Measurements from ENCODE around the gene GRK5.

The GRK5 gene

GRCh38 chr10:119183664-119184412, 23.5 kb upstream of the GRK5 start:
- TF ChIP-seq CTCF (conservative IDR thresholded peaks at IDR 0.05; ENCODE audit: low read depth, low read length): no peak
- no peak overlapping the region for H3K4me3 ChIP-seq (ENCODE audit: low read depth, low read length)
- DNase-seq (ENCODE audit: low read depth): no peak

GRCh38 chr10:119189811-119190282, 17.5 kb upstream of the GRK5 start:
- no peak overlapping the region for H3K4me3 ChIP-seq (ENCODE audit: low read depth, low read length)
- DNase-seq (ENCODE audit: low read depth): peak; percentile 94
- TF ChIP-seq CTCF (conservative IDR thresholded peaks at IDR 0.05; ENCODE audit: low read depth, low read length): no peak

GRCh38 chr10:119190353-119190752, 17.0 kb upstream of the GRK5 start:
- no peak overlapping the region for H3K4me3 ChIP-seq (ENCODE audit: low read depth, low read length)
- DNase-seq (ENCODE audit: low read depth): peak; percentile 96
- TF ChIP-seq CTCF (conservative IDR thresholded peaks at IDR 0.05; ENCODE audit: low read depth, low read length): no peak

GRCh38 chr10:119190954-119191785, 16.2 kb upstream of the GRK5 start:
- no peak for TF ChIP-seq CTCF (conservative IDR thresholded peaks at IDR 0.05; ENCODE audit: low read depth, low read length)
- no peak for DNase-seq (ENCODE audit: low read depth)
- no peak overlapping the region for H3K4me3 ChIP-seq (ENCODE audit: low read depth, low read length)

- no peak overlapping the region for H3K4me3 ChIP-seq (ENCODE audit: low read depth, low read length)
- no peak for DNase-seq (ENCODE audit: low read depth)
- no peak for TF ChIP-seq CTCF (conservative IDR thresholded peaks at IDR 0.05; ENCODE audit: low read depth, low read length)
These were observed 15.5 kb upstream of the GRK5 start for GRCh38 chr10:119191881-119192280.

GRCh38 chr10:119197921-119198320, 9.4 kb upstream of the GRK5 start:
- no peak for TF ChIP-seq CTCF (conservative IDR thresholded peaks at IDR 0.05; ENCODE audit: low read depth, low read length)
- DNase-seq (ENCODE audit: low read depth): peak; percentile 47
- H3K4me3 ChIP-seq (ENCODE audit: low read depth, low read length): no peak overlapping the region

Measured in choroid plexus epithelial cell (primary cell).